Rectal smooth muscle tissue (tissue), 1 donor: Measurements from ENCODE around the gene HYI.
"Not testable (repeated sequence)": the region's sequence is repeated elsewhere in the genome, so short reads cannot be mapped to it uniquely, and the experiment has no call there.

Source experiments
- H3K27ac ChIP-seq: one replicate; pipeline ENCODE4 v1.7.0; 2013; ENCODE audit warnings: low read depth, low read length, inconsistent platforms
- H3K27me3 ChIP-seq: one replicate; pipeline ENCODE4 v1.7.0; 2013; ENCODE audit warnings: low read length; ENCODE audit not compliant: control insufficient read depth, insufficient read depth
- H3K36me3 ChIP-seq: one replicate; pipeline ENCODE4 v1.7.0; 2013; ENCODE audit warnings: low read length; ENCODE audit not compliant: control insufficient read depth, insufficient read depth
- H3K4me1 ChIP-seq: one replicate; pipeline ENCODE4 v1.7.0; 2013; ENCODE audit warnings: low read length; ENCODE audit not compliant: control insufficient read depth, insufficient read depth
- H3K4me3 ChIP-seq: one replicate; pipeline ENCODE4 v1.7.0; 2013; ENCODE audit warnings: low read length
- H3K9ac ChIP-seq: one replicate; pipeline ENCODE4 v1.7.0; 2013; ENCODE audit warnings: low read length

The HYI gene

GRCh38 chr1:43414634-43415223 is 39.0 kb downstream of the HYI start:
- Histone ChIP-seq H3K4me1 (no peaks in the 10 kb centered on the region), H3K27ac (no peak overlapping the region), H3K4me3 (no peak overlapping the region), H3K36me3 (peaks cover 24% of the 10 kb centered on the region), H3K9ac (no peak overlapping the region), H3K27me3 (no peaks in the 10 kb centered on the region)

- H3K27ac ChIP-seq, H3K27me3 ChIP-seq, H3K4me1 ChIP-seq, H3K9ac ChIP-seq, H3K4me3 ChIP-seq: not testable (repeated sequence)
- peaks cover 13% of the 10 kb centered on the region for H3K36me3 ChIP-seq
Measured at GRCh38 chr1:43413426-43413825, 40.3 kb downstream of the HYI start.

GRCh38 chr1:43410571-43410970 is 43.2 kb downstream of the HYI start:
- Histone ChIP-seq H3K27me3 (no peaks in the 10 kb centered on the region), H3K36me3 (peaks cover 12% of the 10 kb centered on the region), H3K9ac (no peak overlapping the region), H3K4me1 (no peaks in the 10 kb centered on the region), H3K4me3 (no peak overlapping the region), H3K27ac (no peak overlapping the region)

- Histone ChIP-seq H3K27ac (no peak overlapping the region), H3K4me1 (no peaks in the 10 kb centered on the region), H3K4me3 (no peak overlapping the region), H3K36me3 (peaks cover 32% of the 10 kb centered on the region), H3K9ac (no peak overlapping the region), H3K27me3 (no peaks in the 10 kb centered on the region)
Measured at GRCh38 chr1:43405876-43406234, 47.9 kb downstream of the HYI start.

- no peak overlapping the region for H3K4me3 ChIP-seq
- no peaks in the 10 kb centered on the region for H3K4me1 ChIP-seq
- no peaks in the 10 kb centered on the region for H3K27me3 ChIP-seq
- peaks cover 32% of the 10 kb centered on the region for H3K36me3 ChIP-seq
- H3K9ac ChIP-seq, result no peak overlapping the region
- no peak overlapping the region for H3K27ac ChIP-seq
Measured at GRCh38 chr1:43405219-43405875, 48.4 kb downstream of the HYI start.

- Histone ChIP-seq H3K9ac (no peak overlapping the region), H3K4me1 (no peaks in the 10 kb centered on the region), H3K4me3 (no peak overlapping the region), H3K27me3 (no peaks in the 10 kb centered on the region), H3K27ac (no peak overlapping the region), H3K36me3 (peaks cover 32% of the 10 kb centered on the region)
Measured at GRCh38 chr1:43404353-43404752, 49.4 kb downstream of the HYI start.

- H3K27ac ChIP-seq, result no peak overlapping the region
Measured at GRCh38 chr1:43402089-43402865, 51.5 kb downstream of the HYI start.

More at GRCh38 chr1:43402089-43402865, 51.5 kb downstream of the HYI start:
- Histone ChIP-seq H3K9ac (no peak overlapping the region), H3K36me3 (peaks cover 30% of the 10 kb centered on the region), H3K27me3 (no peaks in the 10 kb centered on the region), H3K4me3 (no peak overlapping the region), H3K4me1 (no peaks in the 10 kb centered on the region)
